GM12801 (cell line): ENCODE data around the gene GCNA.

Experiments used
- TF ChIP-seq, protein P1 (sequence below): IDR thresholded peaks from one replicate; pipeline ENCODE4 v1.5.1; 2011; ENCODE audit warnings: control low read depth; ENCODE audit not compliant: insufficient read length; ENCODE audit errors: extremely low read depth

GCNA gene

GRCh38 chrX:71546879-71547278 lies 31.4 kb upstream of the GCNA start:
- TF ChIP-seq, protein P1, sequence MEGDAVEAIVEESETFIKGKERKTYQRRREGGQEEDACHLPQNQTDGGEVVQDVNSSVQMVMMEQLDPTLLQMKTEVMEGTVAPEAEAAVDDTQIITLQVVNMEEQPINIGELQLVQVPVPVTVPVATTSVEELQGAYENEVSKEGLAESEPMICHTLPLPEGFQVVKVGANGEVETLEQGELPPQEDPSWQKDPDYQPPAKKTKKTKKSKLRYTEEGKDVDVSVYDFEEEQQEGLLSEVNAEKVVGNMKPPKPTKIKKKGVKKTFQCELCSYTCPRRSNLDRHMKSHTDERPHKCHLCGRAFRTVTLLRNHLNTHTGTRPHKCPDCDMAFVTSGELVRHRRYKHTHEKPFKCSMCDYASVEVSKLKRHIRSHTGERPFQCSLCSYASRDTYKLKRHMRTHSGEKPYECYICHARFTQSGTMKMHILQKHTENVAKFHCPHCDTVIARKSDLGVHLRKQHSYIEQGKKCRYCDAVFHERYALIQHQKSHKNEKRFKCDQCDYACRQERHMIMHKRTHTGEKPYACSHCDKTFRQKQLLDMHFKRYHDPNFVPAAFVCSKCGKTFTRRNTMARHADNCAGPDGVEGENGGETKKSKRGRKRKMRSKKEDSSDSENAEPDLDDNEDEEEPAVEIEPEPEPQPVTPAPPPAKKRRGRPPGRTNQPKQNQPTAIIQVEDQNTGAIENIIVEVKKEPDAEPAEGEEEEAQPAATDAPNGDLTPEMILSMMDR, result no peak

- TF ChIP-seq, protein P1, result no peak
Measured at GRCh38 chrX:71547339-71547738, 30.9 kb upstream of the GCNA start.

DNA sequence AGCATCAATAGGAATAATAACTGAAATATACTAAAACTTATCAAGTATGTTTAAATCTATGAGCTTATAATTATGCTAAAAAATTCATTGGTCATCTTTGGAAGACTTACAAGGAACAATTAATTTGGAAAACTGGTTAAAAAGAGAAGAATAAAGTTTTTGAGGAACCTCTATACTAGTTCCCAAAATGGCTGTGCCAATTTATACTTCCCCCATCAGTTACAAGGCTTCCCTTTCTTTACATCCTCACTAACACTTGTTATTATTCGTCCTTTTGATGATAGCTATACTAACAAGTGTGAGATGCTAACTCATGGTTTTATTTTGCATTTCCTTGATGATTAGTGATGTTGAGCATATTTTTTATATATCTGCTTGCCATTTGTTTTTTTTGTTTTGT lies 28.3 kb upstream of the GCNA start:
- TF ChIP-seq, protein P1, result no peak

GRCh38 chrX:71550578-71550977 lies 27.7 kb upstream of the GCNA start:
- TF ChIP-seq, protein P1, result no peak

DNA sequence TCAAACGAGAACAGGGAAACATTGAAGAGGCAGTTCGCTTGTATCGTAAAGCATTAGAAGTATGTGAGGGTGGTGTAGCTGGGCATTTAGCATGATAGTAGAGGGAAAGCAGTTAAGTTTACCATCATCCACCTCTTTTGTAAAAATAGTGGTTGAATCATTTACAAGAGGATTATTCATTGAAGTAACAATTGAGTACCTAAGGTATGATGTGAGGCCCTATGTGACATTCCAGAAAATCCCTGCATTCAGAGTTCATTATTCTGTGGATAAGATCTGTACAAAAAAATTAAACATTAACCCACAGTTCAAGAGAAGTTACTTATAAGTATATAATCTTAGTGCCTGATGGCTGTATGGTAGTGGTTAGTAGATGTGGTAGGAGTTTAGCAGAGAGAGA lies 22.2 kb upstream of the GCNA start:
- TF ChIP-seq, protein P1, result no peak

- TF ChIP-seq, protein P1, result no peak
Measured at GRCh38 chrX:71558920-71559319, 19.3 kb upstream of the GCNA start.

- TF ChIP-seq, protein P1, result no peak
Measured at GRCh38 chrX:71563921-71564320, 14.3 kb upstream of the GCNA start.
